ENCODE measurements around the gene PTPRM. TPM values are rescaled to one million over a fixed set of nuclear protein-coding genes. Genes with fewer than 3 reads are reported as not detected.

The PTPRM gene
- total RNA-seq, 4 donors from 2014 or later = 81.5 to 98.9 (median 86.8) TPM

- TF ChIP-seq POLR2AphosphoS5 (IDR thresholded peaks at IDR 0.05) = no peak
- no peak for TF ChIP-seq CTCF (IDR thresholded peaks at IDR 0.05)
- no peak for TF ChIP-seq POLR2A (IDR thresholded peaks at IDR 0.05)
- no peak for TF ChIP-seq EP300 (IDR thresholded peaks at IDR 0.05)
- Histone ChIP-seq H3K9me3 (peaks cover 0 to 64% (median 3%) of the 10 kb centered on the region in 3 donors), H3K27ac (no peak overlapping the region), H3K4me1 (no peaks in the 10 kb centered on the region), H3K4me3 (no peak overlapping the region), H3K27me3 (no peaks in the 10 kb centered on the region), H3K36me3 (peaks cover 0 to 27% of the 10 kb centered on the region in 2 donors)
- ATAC-seq = no peak
These were observed 844.4 kb downstream of the PTPRM start for GRCh38 chr18:8411492-8411891.

GRCh38 chr18:8412117-8412516 lies 845.0 kb downstream of the PTPRM start:
- Histone ChIP-seq H3K4me1 (no peaks in the 10 kb centered on the region), H3K9me3 (peaks cover 0 to 64% (median 3%) of the 10 kb centered on the region in 3 donors), H3K27me3 (no peaks in the 10 kb centered on the region), H3K36me3 (peaks cover 0 to 21% of the 10 kb centered on the region in 2 donors), H3K4me3 (no peak overlapping the region), H3K27ac (no peak overlapping the region)
- ATAC-seq = no peak
- 63 to 100% methylated on average over 1 to 2 of the region's 8 CpGs for WGBS, 2 donors (ENCODE audit: low coverage in 1 of 2)
- TF ChIP-seq POLR2AphosphoS5 (IDR thresholded peaks at IDR 0.05) (no peak), EP300 (IDR thresholded peaks at IDR 0.05) (no peak), CTCF (IDR thresholded peaks at IDR 0.05) (no peak)

GRCh38 chr18:8413189-8413588 lies 846.1 kb downstream of the PTPRM start:
- 79 to 88% methylated on average over 1 to 2 of the region's 2 CpGs for WGBS, 2 donors (ENCODE audit: low coverage in 1 of 2)

GRCh38 chr18:8413751-8414150 lies 846.6 kb downstream of the PTPRM start:
- WGBS, 2 donors (ENCODE audit: low coverage in 1 of 2) = 56 to 68% methylated on average over 3 to 6 of the region's 6 CpGs
- H3K4me3 ChIP-seq = no peak overlapping the region
- TF ChIP-seq EP300 (IDR thresholded peaks at IDR 0.05) (no peak), CTCF (IDR thresholded peaks at IDR 0.05) (no peak)
- H3K27ac ChIP-seq = no peak overlapping the region
- H3K36me3 ChIP-seq = peaks cover 0 to 5% of the 10 kb centered on the region in 2 donors
- no peak for ATAC-seq
- H3K9me3 ChIP-seq = peaks cover 0 to 64% (median 3%) of the 10 kb centered on the region in 3 donors
- no peaks in the 10 kb centered on the region for H3K27me3 ChIP-seq
- no peaks in the 10 kb centered on the region for H3K4me1 ChIP-seq

More at GRCh38 chr18:8413189-8413588, 846.1 kb downstream of the PTPRM start:
- no peaks in the 10 kb centered on the region for H3K4me1 ChIP-seq
- no peak overlapping the region for H3K4me3 ChIP-seq
- H3K27ac ChIP-seq = no peak overlapping the region
- no peak for TF ChIP-seq CTCF (IDR thresholded peaks at IDR 0.05)
- TF ChIP-seq POLR2A (IDR thresholded peaks at IDR 0.05) = no peak
- H3K9me3 ChIP-seq = peaks cover 0 to 64% (median 3%) of the 10 kb centered on the region in 3 donors
- no peak for ATAC-seq
- H3K36me3 ChIP-seq = peaks cover 0 to 10% of the 10 kb centered on the region in 2 donors
- H3K27me3 ChIP-seq = no peaks in the 10 kb centered on the region

GRCh38 chr18:8416212-8417019 lies 849.3 kb downstream of the PTPRM start:
- no peak for ATAC-seq
- H3K36me3 ChIP-seq = no peaks in the 10 kb centered on the region

More at GRCh38 chr18:8416212-8417019, 849.3 kb downstream of the PTPRM start:
- Histone ChIP-seq H3K27ac (no peak overlapping the region), H3K27me3 (no peaks in the 10 kb centered on the region), H3K4me1 (no peaks in the 10 kb centered on the region), H3K4me3 (no peak overlapping the region), H3K9me3 (peaks cover 0 to 41% (median 0%) of the 10 kb centered on the region in 3 donors)
- 36 to 58% methylated on average over 8 to 9 of the region's 15 CpGs for WGBS, 2 donors (ENCODE audit: low coverage in 1 of 2)
- no peak for TF ChIP-seq POLR2A (IDR thresholded peaks at IDR 0.05)
- TF ChIP-seq EP300 (IDR thresholded peaks at IDR 0.05) = no peak
- no peak for TF ChIP-seq POLR2AphosphoS5 (IDR thresholded peaks at IDR 0.05)
- no peak for TF ChIP-seq CTCF (IDR thresholded peaks at IDR 0.05)

Data from gastroesophageal sphincter (tissue), 4 donors.